K562 (cell line): Measurements from ENCODE around the gene ERAL1. TPM values are rescaled to one million over a fixed set of nuclear protein-coding genes. Genes with fewer than 3 reads are reported as not detected.

ENCODE experiments used
- CBX8 ChIP-seq: fragments of 200-600 bp; sonication (generic); IDR thresholded peaks from 2 replicates; pipeline ENCODE4 v1.6.1; 2012; ENCODE audit warnings: borderline replicate concordance, mixed run types, low read depth, mild to moderate bottlenecking, moderate library complexity, mixed read lengths, low read length, control low read depth, inconsistent platforms; ENCODE audit not compliant: poor library complexity, severe bottlenecking; ENCODE audit errors: extremely low read depth
- DIDO1 ChIP-seq: fragments of 450-650 bp; IDR thresholded peaks from 2 replicates; pipeline ENCODE4 v1.6.1; 2016; ENCODE audit warnings: low read depth, missing biosample characterization, missing genetic modification characterization
- DMBX1 ChIP-seq: fragments of 250-450 bp; sonication (Bioruptor Pico); IDR thresholded peaks from 2 replicates; pipeline ENCODE4 v1.8.0; 2022; ENCODE audit warnings: inconsistent platforms, mild to moderate bottlenecking, moderate library complexity, borderline replicate concordance
- ELK1 ChIP-seq: sonication (generic); formaldehyde crosslinking; IDR thresholded peaks from 2 replicates; pipeline ENCODE4 v1.8.1; 2022; ENCODE audit warnings: missing genetic modification reagents
- HCFC1 ChIP-seq: IDR thresholded peaks from 2 replicates; pipeline ENCODE4 v1.6.1; 2012; ENCODE audit warnings: low read depth, low read length, improper control_type of control experiment
- JUN ChIP-seq, 2 experiments: sonication (generic) in 1 of 2; formaldehyde crosslinking in 1 of 2; IDR thresholded peaks; 2 replicates each; pipeline versions ENCODE4 v1.6.1 to v1.8.0; 2012 to 2022; ENCODE audit warnings: borderline replicate concordance in 2 of 2, mild to moderate bottlenecking in 2 of 2, improper control_type of control experiment in 1 of 2, low read depth in 1 of 2, low read length in 1 of 2, missing genetic modification reagents in 1 of 2
- JUND ChIP-seq, 2 experiments: IDR thresholded peaks; 2 replicates in 1 of 2; 3 replicates in 1 of 2; pipeline ENCODE4 v1.6.1; 2011; ENCODE audit warnings: borderline replicate concordance in 2 of 2, low read depth in 2 of 2, low read length in 2 of 2, improper control_type of control experiment in 1 of 2, missing biosample characterization in 1 of 2, missing genetic modification characterization in 1 of 2, missing genetic modification reagents in 1 of 2
- NFIX ChIP-seq: fragments of 250-450 bp; sonication (Bioruptor Pico); IDR thresholded peaks from 2 replicates; pipeline ENCODE4 v1.4.0; 2020; ENCODE audit warnings: low read depth, mild to moderate bottlenecking, moderate library complexity
- PHB2 ChIP-seq: fragments of 450-650 bp; IDR thresholded peaks from 2 replicates; pipeline ENCODE4 v1.6.1; 2017; ENCODE audit warnings: low read depth
- POLR2G ChIP-seq: fragments of 200-400 bp; formaldehyde crosslinking; IDR thresholded peaks from 2 replicates; pipeline ENCODE4 v1.6.1; 2017; ENCODE audit warnings: low read depth, mild to moderate bottlenecking, antibody characterized with exemption, low read length, moderate library complexity
- RBM17 ChIP-seq: fragments of 200-400 bp; formaldehyde crosslinking; IDR thresholded peaks from 2 replicates; pipeline ENCODE4 v1.6.1; 2017; ENCODE audit warnings: low read depth, mild to moderate bottlenecking, low read length, borderline replicate concordance
- REST ChIP-seq, 2 experiments: fragments of 450-650 bp; formaldehyde crosslinking in 1 of 2; IDR thresholded peaks; 2 replicates each; pipeline versions ENCODE4 v1.4.0 to v1.6.1; 2014 to 2020; ENCODE audit warnings: mild to moderate bottlenecking in 2 of 2, borderline replicate concordance in 1 of 2, low read depth in 1 of 2
- SAFB2 ChIP-seq: fragments of 200-400 bp; formaldehyde crosslinking; IDR thresholded peaks from 2 replicates; pipeline ENCODE4 v1.6.1; 2018; ENCODE audit warnings: borderline replicate concordance, low read length, low read depth, moderate library complexity; ENCODE audit not compliant: severe bottlenecking
- SMARCA4 ChIP-seq: fragments of 450-650 bp; IDR thresholded peaks from 2 replicates; pipeline ENCODE4 v1.6.1; 2016
- ZNF507 ChIP-seq: conservative IDR thresholded peaks from 2 replicates; pipeline ENCODE4 v1.6.1; 2017; ENCODE audit warnings: missing genetic modification characterization, missing compliant biosample characterization
- polyA plus RNA-seq, 8 experiments: library from polyadenylated mRNA; depleted of rRNA in 4 of 8; stranded (reverse) in 5 of 8; unstranded in 3 of 8; fragments of >200 nt; fragmentation: Nextera tagmentation in 2 of 8; fragmentation: Illumina TruSeq in 1 of 8; extraction: Ambion mirVana in 2 of 8; extraction: Trizol in 1 of 8; gene quantifications; 2 replicates each; pipeline versions ENCODE4 v1.2.1 to v1.2.3, GENCODE V29; 2011 to 2014; ENCODE audit warnings: inconsistent platforms in 1 of 8, missing spikeins in 1 of 8
- total RNA-seq, 7 experiments: library from RNA; depleted of rRNA in 6 of 7; stranded (reverse); fragments of >200 nt in 6 of 7; fragmentation: Illumina TruSeq in 2 of 7; extraction: Trizol in 2 of 7; gene quantifications; 2 replicates each; pipeline versions ENCODE4 v1.2.1 to v1.2.3, GENCODE V29; 2011 to 2021; ENCODE audit warnings: low replicate concordance in 1 of 7

The ERAL1 gene
- total and polyA plus RNA-seq, 9 of the 15 experiments (the other 6 are each of a cell fraction or from before 2014, with no cell fraction given) = 37.5 to 351 (median 106) TPM

- TF ChIP-seq RBM17 (no peak), HCFC1 (0 out of 2 replicates have a peak, but pooled peaks have one; percentile 15), PHB2 (no peak), ZNF507 (tag) (no peak), SMARCA4 (0 out of 2 replicates have a peak, but pooled peaks have one; percentile 49), REST (IDR thresholded peaks at IDR 0.05; ENCODE audit: borderline replicate concordance) (no peak), REST (CRISPR knock-in tag; IDR thresholded peaks at IDR 0.05; ENCODE audit: low read depth) (no peak), JUND (IDR thresholded peaks at IDR 0.05; ENCODE audit: borderline replicate concordance, low read depth, low read length) (0 out of 2 replicates have a peak, but pooled peaks have one; percentile 1), JUND (tag; IDR thresholded peaks at IDR 0.05; ENCODE audit: borderline replicate concordance, low read depth, low read length) (no peak), JUN (IDR thresholded peaks at IDR 0.05; ENCODE audit: borderline replicate concordance, low read depth, low read length) (no peak), JUN (CRISPR knock-in tag; IDR thresholded peaks at IDR 0.05; ENCODE audit: borderline replicate concordance) (no peak), POLR2G (no peak), DMBX1 (CRISPR knock-in tag) (no peak), CBX8 (no peak), SAFB2 (no peak), NFIX (CRISPR knock-in tag) (no peak), ELK1 (CRISPR knock-in tag) (no peak), DIDO1 (tag) (no peak)
Measured at GRCh38 chr17:28901866-28902818, 47.3 kb downstream of the ERAL1 start (continued).
